IPS-20b (cell line): Measurements from ENCODE around the gene CNPY4.

Experiments
- H3K27ac ChIP-seq: one replicate; pipeline ENCODE4 v1.5.1; 2013; ENCODE audit warnings: low read length
- H3K27me3 ChIP-seq: 2 replicates; pipeline ENCODE4 v1.6.1; 2013; ENCODE audit warnings: mild to moderate bottlenecking, low read length, inconsistent platforms; ENCODE audit not compliant: insufficient read depth
- H3K36me3 ChIP-seq: 2 replicates; pipeline ENCODE4 v1.6.1; 2013; ENCODE audit warnings: low read depth, mild to moderate bottlenecking, inconsistent platforms, low read length, moderate library complexity; ENCODE audit not compliant: insufficient read depth
- H3K4me1 ChIP-seq: 2 replicates; pipeline ENCODE4 v1.6.1; 2013; ENCODE audit warnings: mild to moderate bottlenecking, control low read depth, inconsistent platforms, low read length, moderate library complexity; ENCODE audit not compliant: insufficient read depth
- H3K4me3 ChIP-seq: 2 replicates; pipeline ENCODE4 v1.5.1; 2013; ENCODE audit warnings: mild to moderate bottlenecking, low read length, inconsistent platforms
- H3K9ac ChIP-seq: 2 replicates; pipeline ENCODE4 v1.6.1; 2013; ENCODE audit warnings: low read depth, mild to moderate bottlenecking, inconsistent platforms, low read length, moderate library complexity
- H3K9me3 ChIP-seq: 2 replicates; pipeline ENCODE4 v1.6.1; 2013; ENCODE audit warnings: mild to moderate bottlenecking, low read depth, low read length, inconsistent platforms; ENCODE audit not compliant: insufficient read depth

Gene CNPY4

GRCh38 chr7:100119072-100119969 lies at the start of gene CNPY4, which contains the start of gene TAF6:
Gene CNPY4, plus strand, starts transcription at chr7:100119634. Its CDS starts 111 bp downstream, at chr7:100119745.
Gene TAF6, minus strand, starts transcription at chr7:100119358. Its CDS starts 5,149 bp downstream, at chr7:100114209.
- H3K4me3 ChIP-seq = peak within 1 kb of the TSS; percentile 92

GRCh38 chr7:100069991-100070390 lies 49.4 kb upstream of the CNPY4 start:
- H3K27ac ChIP-seq = no peak overlapping the region
- no peaks in the 10 kb centered on the region for H3K4me1 ChIP-seq
- H3K9ac ChIP-seq = no peak overlapping the region
- H3K27me3 ChIP-seq = no peaks in the 10 kb centered on the region
- peaks cover 54% of the 10 kb centered on the region for H3K9me3 ChIP-seq
- no peak overlapping the region for H3K4me3 ChIP-seq
- peaks cover 69% of the 10 kb centered on the region for H3K36me3 ChIP-seq

More at GRCh38 chr7:100119072-100119969, at the start of gene CNPY4, which contains the start of gene TAF6:
- Histone ChIP-seq H3K9ac (peak within 1 kb of the TSS; percentile 93), H3K9me3 (no peaks in the 10 kb centered on the region), H3K27ac (peak within 1 kb of the TSS; percentile 73), H3K36me3 (0 out of 2 replicates have a peak, but pooled peaks cover 4% of the 10 kb centered on the region), H3K4me1 (0 out of 2 replicates have a peak, but pooled peaks cover 5% of the 10 kb centered on the region), H3K27me3 (no peaks in the 10 kb centered on the region)

GRCh38 chr7:100071018-100071723 lies 48.3 kb upstream of the CNPY4 start:
- H3K27me3 ChIP-seq = no peaks in the 10 kb centered on the region
- no peaks in the 10 kb centered on the region for H3K4me1 ChIP-seq
- no peak overlapping the region for H3K9ac ChIP-seq
- H3K27ac ChIP-seq = no peak overlapping the region
- no peak overlapping the region for H3K4me3 ChIP-seq
- H3K36me3 ChIP-seq = peaks cover 73% of the 10 kb centered on the region
- peaks cover 62% of the 10 kb centered on the region for H3K9me3 ChIP-seq

GRCh38 chr7:100072462-100072861 lies 47.0 kb upstream of the CNPY4 start:
- H3K4me1 ChIP-seq = no peaks in the 10 kb centered on the region
- no peaks in the 10 kb centered on the region for H3K27me3 ChIP-seq
- peaks cover 86% of the 10 kb centered on the region for H3K36me3 ChIP-seq
- no peak overlapping the region for H3K4me3 ChIP-seq
- H3K9me3 ChIP-seq = peaks cover 62% of the 10 kb centered on the region
- no peak overlapping the region for H3K9ac ChIP-seq
- no peak overlapping the region for H3K27ac ChIP-seq

- peaks cover 100% of the 10 kb centered on the region for H3K36me3 ChIP-seq
Observed at GRCh38 chr7:100074841-100075240, 44.6 kb upstream of the CNPY4 start.

GRCh38 chr7:100075418-100075817 lies 44.0 kb upstream of the CNPY4 start:
- Histone ChIP-seq H3K4me3 (no peak overlapping the region), H3K36me3 (peaks cover 97% of the 10 kb centered on the region), H3K9ac (no peak overlapping the region), H3K9me3 (peaks cover 52% of the 10 kb centered on the region), H3K27me3 (no peaks in the 10 kb centered on the region), H3K4me1 (no peaks in the 10 kb centered on the region), H3K27ac (no peak overlapping the region)

More at GRCh38 chr7:100074841-100075240, 44.6 kb upstream of the CNPY4 start:
- Histone ChIP-seq H3K27ac (no peak overlapping the region), H3K9me3 (peaks cover 58% of the 10 kb centered on the region), H3K27me3 (no peaks in the 10 kb centered on the region), H3K9ac (no peak overlapping the region), H3K4me1 (no peaks in the 10 kb centered on the region), H3K4me3 (no peak overlapping the region)

- Histone ChIP-seq H3K36me3 (peaks cover 80% of the 10 kb centered on the region), H3K4me3 (no peak overlapping the region; the same call in 1 of the 2 replicates), H3K9me3 (peaks cover 34% of the 10 kb centered on the region), H3K27me3 (no peaks in the 10 kb centered on the region), H3K4me1 (no peaks in the 10 kb centered on the region), H3K27ac (no peak overlapping the region), H3K9ac (no peak overlapping the region)
Observed at GRCh38 chr7:100077205-100077604, 42.2 kb upstream of the CNPY4 start.

- Histone ChIP-seq H3K27me3 (no peaks in the 10 kb centered on the region), H3K36me3 (peaks cover 61% of the 10 kb centered on the region), H3K27ac (no peak overlapping the region), H3K9ac (no peak overlapping the region), H3K9me3 (peaks cover 16% of the 10 kb centered on the region), H3K4me3 (no peak overlapping the region), H3K4me1 (peaks cover 8% of the 10 kb centered on the region; the same call in 1 of the 2 replicates)
Observed at GRCh38 chr7:100079024-100079560, 40.3 kb upstream of the CNPY4 start.

- Histone ChIP-seq H3K36me3 (peaks cover 41% of the 10 kb centered on the region), H3K9ac (peak overlapping the region; percentile 100), H3K27me3 (no peaks in the 10 kb centered on the region), H3K27ac (peak overlapping the region; percentile 79), H3K4me3 (peak overlapping the region; percentile 100), H3K9me3 (no peaks in the 10 kb centered on the region; the same call in 1 of the 2 replicates), H3K4me1 (peaks cover 8% of the 10 kb centered on the region; the same call in 1 of the 2 replicates)
Observed at GRCh38 chr7:100080907-100081534, 38.4 kb upstream of the CNPY4 start.

- H3K4me1 ChIP-seq = peaks cover 8% of the 10 kb centered on the region; the same call in 1 of the 2 replicates
- H3K27ac ChIP-seq = peak within 1 kb of the TSS; percentile 79
- H3K36me3 ChIP-seq = peaks cover 35% of the 10 kb centered on the region
- no peaks in the 10 kb centered on the region for H3K27me3 ChIP-seq
- H3K9ac ChIP-seq = peak within 1 kb of the TSS; percentile 100
- peak within 1 kb of the TSS; percentile 100 for H3K4me3 ChIP-seq
- H3K9me3 ChIP-seq = no peaks in the 10 kb centered on the region; the same call in 1 of the 2 replicates
Observed at GRCh38 chr7:100081535-100082102, 37.8 kb upstream of the CNPY4 start, which contains the start of gene ZNF3. Gene ZNF3, minus strand, starts transcription at chr7:100081723. Its CDS starts 4,366 bp downstream, at chr7:100077357.
